ENCODE data around the gene SNX6. TPM values are rescaled to one million over a fixed set of nuclear protein-coding genes. Genes with fewer than 3 reads are reported as not detected.

The SNX6 gene
- polyA plus RNA-seq, 3 donors: 46.7 to 115 (median 114) TPM

DNA sequence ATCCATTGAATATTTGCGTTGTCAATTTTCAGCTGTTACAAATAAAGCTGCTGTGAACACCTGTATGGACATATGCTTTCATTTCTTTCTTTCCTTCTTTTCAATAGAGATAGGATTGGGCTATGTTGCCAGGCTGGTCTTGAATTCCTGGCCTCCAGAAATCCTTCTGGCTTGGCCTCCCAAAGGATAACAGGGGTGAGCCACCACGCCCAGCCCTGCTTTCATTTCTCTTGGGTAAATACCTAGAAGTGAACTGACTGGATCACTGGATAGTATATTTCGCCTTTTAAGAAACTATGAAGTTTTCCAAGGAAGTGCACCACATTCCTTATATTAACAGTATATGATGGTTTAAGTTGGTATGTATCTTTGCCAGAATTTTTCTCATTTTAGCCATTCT is 58.2 kb downstream of the SNX6 start:
- peaks cover 50 to 88% of the 10 kb centered on the region in 2 donors for H3K36me3 Mint-ChIP-seq

DNA sequence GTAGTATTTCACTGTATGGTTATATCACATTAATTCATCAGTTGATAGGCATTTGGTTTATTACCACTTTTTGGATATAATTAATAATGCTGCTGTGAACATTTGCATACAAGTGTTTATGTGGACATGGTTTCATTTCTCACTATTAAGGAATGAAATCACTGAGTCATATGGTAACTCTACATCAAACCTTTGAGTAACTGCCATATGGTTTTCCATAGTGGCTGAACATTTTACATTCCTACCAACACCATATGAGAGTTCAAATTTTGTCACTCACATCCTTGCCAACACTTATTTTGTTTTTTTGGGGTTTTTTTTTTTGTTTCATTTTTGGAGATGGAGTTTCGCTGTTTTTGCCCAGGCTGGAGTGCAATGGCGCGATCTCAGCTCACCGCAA is 60.2 kb downstream of the SNX6 start:
- TF ChIP-seq, protein P1, sequence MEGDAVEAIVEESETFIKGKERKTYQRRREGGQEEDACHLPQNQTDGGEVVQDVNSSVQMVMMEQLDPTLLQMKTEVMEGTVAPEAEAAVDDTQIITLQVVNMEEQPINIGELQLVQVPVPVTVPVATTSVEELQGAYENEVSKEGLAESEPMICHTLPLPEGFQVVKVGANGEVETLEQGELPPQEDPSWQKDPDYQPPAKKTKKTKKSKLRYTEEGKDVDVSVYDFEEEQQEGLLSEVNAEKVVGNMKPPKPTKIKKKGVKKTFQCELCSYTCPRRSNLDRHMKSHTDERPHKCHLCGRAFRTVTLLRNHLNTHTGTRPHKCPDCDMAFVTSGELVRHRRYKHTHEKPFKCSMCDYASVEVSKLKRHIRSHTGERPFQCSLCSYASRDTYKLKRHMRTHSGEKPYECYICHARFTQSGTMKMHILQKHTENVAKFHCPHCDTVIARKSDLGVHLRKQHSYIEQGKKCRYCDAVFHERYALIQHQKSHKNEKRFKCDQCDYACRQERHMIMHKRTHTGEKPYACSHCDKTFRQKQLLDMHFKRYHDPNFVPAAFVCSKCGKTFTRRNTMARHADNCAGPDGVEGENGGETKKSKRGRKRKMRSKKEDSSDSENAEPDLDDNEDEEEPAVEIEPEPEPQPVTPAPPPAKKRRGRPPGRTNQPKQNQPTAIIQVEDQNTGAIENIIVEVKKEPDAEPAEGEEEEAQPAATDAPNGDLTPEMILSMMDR (IDR thresholded peaks at IDR 0.05): no peak
- H3K4me3 ChIP-seq (replicated peaks in 1 of 3; ENCODE audit: low read depth in 2 of 3, low read length in 3 of 3): no peak overlapping the region
- peaks cover 55 to 89% of the 10 kb centered on the region in 2 donors for H3K36me3 Mint-ChIP-seq

More for the DNA sequence above, 58.2 kb downstream of the SNX6 start:
- Histone ChIP-seq H3K27me3 (ENCODE audit: control insufficient read depth in 2 of 2, insufficient read depth in 2 of 2, low read length in 2 of 2) (no peaks in the 10 kb centered on the region), H3K36me3 (replicated peaks in 1 of 2; ENCODE audit: control insufficient read depth in 1 of 2, insufficient read depth in 2 of 2, low read length in 2 of 2) (peaks cover 79 to 86% of the 10 kb centered on the region in 2 donors), H2AFZ (ENCODE audit: insufficient read depth, low read depth, low read length, poor library complexity, severe bottlenecking) (no peak overlapping the region), H3K79me2 (ENCODE audit: insufficient read depth, low read length) (peaks cover under 1% of the 10 kb centered on the region), H3K4me1 (ENCODE audit: control insufficient read depth in 1 of 2, insufficient read depth in 2 of 2, low read length in 2 of 2) (no peaks in the 10 kb centered on the region), H3K27ac (ENCODE audit: low read depth in 1 of 2, low read length in 2 of 2) (no peak overlapping the region), H3K9ac (ENCODE audit: insufficient read depth, low read length, poor library complexity, severe bottlenecking) (no peak overlapping the region), H3K4me2 (replicated peaks; ENCODE audit: extremely low read depth, low read length, poor library complexity, severe bottlenecking) (no peak overlapping the region), H3K9me3 (replicated peaks in 1 of 2; ENCODE audit: control insufficient read depth in 1 of 2, insufficient read depth in 1 of 2, low read length in 2 of 2) (no peaks in the 10 kb centered on the region), H3K4me3 (replicated peaks in 1 of 3; ENCODE audit: low read depth in 2 of 3, low read length in 3 of 3) (no peak overlapping the region), H4K20me1 (ENCODE audit: insufficient read depth, low read length) (peaks cover 36% of the 10 kb centered on the region)
- Mint-ChIP-seq H3K4me3 (no peak overlapping the region), H3K4me1 (no peaks in the 10 kb centered on the region), H3K27ac (no peak overlapping the region), H3K27me3 (ENCODE audit: low read depth in 3 of 3) (no peaks in the 10 kb centered on the region), H3K9me3 (peaks cover 0 to 2% (median 0%) of the 10 kb centered on the region in 7 donors)
- intact Hi-C loops (cut with micrococcal nuclease): no loop called here
- no peak for DNase-seq
- WGBS (ENCODE audit: insufficient coverage): no CpG with 5 or more reads among the region's 3 CpGs
- TF ChIP-seq, protein P1 (IDR thresholded peaks at IDR 0.05): no peak

More for the DNA sequence above, 60.2 kb downstream of the SNX6 start:
- Mint-ChIP-seq H3K9me3 (peaks cover 0 to 3% (median 0%) of the 10 kb centered on the region in 7 donors), H3K27me3 (ENCODE audit: low read depth in 3 of 3) (no peaks in the 10 kb centered on the region), H3K4me3 (no peak overlapping the region), H3K4me1 (no peaks in the 10 kb centered on the region), H3K27ac (peak overlapping the region in 1 of 7 donors; percentile 25)
- no peak for DNase-seq
- H3K27me3 ChIP-seq (ENCODE audit: control insufficient read depth in 2 of 2, insufficient read depth in 2 of 2, low read length in 2 of 2): no peaks in the 10 kb centered on the region
- no peaks in the 10 kb centered on the region for H3K79me2 ChIP-seq (ENCODE audit: insufficient read depth, low read length)
- no peak overlapping the region for H2AFZ ChIP-seq (ENCODE audit: insufficient read depth, low read depth, low read length, poor library complexity, severe bottlenecking)
- peaks cover 84 to 98% of the 10 kb centered on the region in 2 donors for H3K36me3 ChIP-seq (replicated peaks in 1 of 2; ENCODE audit: control insufficient read depth in 1 of 2, insufficient read depth in 2 of 2, low read length in 2 of 2)
- H3K4me2 ChIP-seq (replicated peaks; ENCODE audit: extremely low read depth, low read length, poor library complexity, severe bottlenecking): no peak overlapping the region
- H3K9me3 ChIP-seq (replicated peaks in 1 of 2; ENCODE audit: control insufficient read depth in 1 of 2, insufficient read depth in 1 of 2, low read length in 2 of 2): no peaks in the 10 kb centered on the region
- intact Hi-C loops (cut with micrococcal nuclease): no loop called here
- H3K4me1 ChIP-seq (ENCODE audit: control insufficient read depth in 1 of 2, insufficient read depth in 2 of 2, low read length in 2 of 2): no peaks in the 10 kb centered on the region
- no CpG with 5 or more reads among the region's 4 CpGs for WGBS (ENCODE audit: insufficient coverage)
- H3K9ac ChIP-seq (ENCODE audit: insufficient read depth, low read length, poor library complexity, severe bottlenecking): no peak overlapping the region
- H3K27ac ChIP-seq (ENCODE audit: low read depth in 1 of 2, low read length in 2 of 2): no peak overlapping the region
- H4K20me1 ChIP-seq (ENCODE audit: insufficient read depth, low read length): peaks cover 34% of the 10 kb centered on the region
